HepG2 (cell line): ENCODE measurements around the gene GNB3. TPM values are rescaled to one million over a fixed set of nuclear protein-coding genes. Genes with fewer than 3 reads are reported as not detected.

Source experiments
- ARNTL ChIP-seq: sonication (generic); formaldehyde crosslinking; IDR thresholded peaks from 2 replicates; pipeline ENCODE4 v1.4.0; 2020; ENCODE audit warnings: mild to moderate bottlenecking, missing genetic modification reagents
- BHLHE40 ChIP-seq: IDR thresholded peaks from 2 replicates; pipeline ENCODE4 v1.6.1; 2011; ENCODE audit warnings: low read length, improper control_type of control experiment
- KDM5B ChIP-seq: sonication (generic); formaldehyde crosslinking; IDR thresholded peaks from 2 replicates; pipeline ENCODE4 v1.4.0; 2020; ENCODE audit warnings: missing genetic modification reagents, mild to moderate bottlenecking, borderline replicate concordance
- MAFK ChIP-seq, 2 experiments: IDR thresholded peaks in 1 of 2; conservative IDR thresholded peaks in 1 of 2; 2 replicates each; pipeline ENCODE4 v1.6.1; 2011; ENCODE audit warnings: improper control_type of control experiment in 2 of 2, low read length in 2 of 2
- NR2F1 ChIP-seq, 2 experiments: fragments of 450-650 bp in 1 of 2; formaldehyde crosslinking in 1 of 2; IDR thresholded peaks; 2 replicates each; pipeline versions ENCODE4 v1.5.0 to v1.6.1; 2016 to 2020; ENCODE audit warnings: mild to moderate bottlenecking in 1 of 2, missing compliant biosample characterization in 1 of 2, missing genetic modification reagents in 1 of 2, moderate library complexity in 1 of 2
- PHF5A ChIP-seq: IDR thresholded peaks from one replicate; pipeline ENCODE4 v1.6.1; 2018; ENCODE audit warnings: low read depth, missing genetic modification reagents; ENCODE audit not compliant: unreplicated experiment
- STAG1 ChIP-seq: sonication (generic); formaldehyde crosslinking; IDR thresholded peaks from 2 replicates; pipeline ENCODE4 v1.4.0; 2020; ENCODE audit warnings: missing genetic modification reagents
- TBP ChIP-seq: sonication (generic); formaldehyde crosslinking; IDR thresholded peaks from 2 replicates; pipeline ENCODE4 v1.5.0; 2020; ENCODE audit warnings: missing genetic modification reagents
- TBX2 ChIP-seq: sonication (generic); formaldehyde crosslinking; IDR thresholded peaks from 2 replicates; pipeline ENCODE4 v1.5.0; 2020; ENCODE audit warnings: missing genetic modification reagents, mild to moderate bottlenecking, borderline replicate concordance
- TOPORS ChIP-seq: sonication (generic); formaldehyde crosslinking; IDR thresholded peaks from 2 replicates; pipeline ENCODE4 v1.8.0; 2023; ENCODE audit warnings: mild to moderate bottlenecking, missing genetic modification reagents
- ZMAT3 ChIP-seq: sonication (generic); formaldehyde crosslinking; conservative IDR thresholded peaks from 2 replicates; pipeline ENCODE4 v1.7.0; 2021; ENCODE audit warnings: missing genetic modification reagents
- ZNF34 ChIP-seq: sonication (generic); formaldehyde crosslinking; IDR thresholded peaks from 2 replicates; pipeline ENCODE4 v1.4.0; 2020; ENCODE audit warnings: mild to moderate bottlenecking, missing genetic modification reagents, borderline replicate concordance
- ZNF549 ChIP-seq: sonication (generic); formaldehyde crosslinking; IDR thresholded peaks from 2 replicates; pipeline ENCODE4 v1.5.0; 2020; ENCODE audit warnings: missing genetic modification reagents
- ZNF552 ChIP-seq: sonication (generic); formaldehyde crosslinking; IDR thresholded peaks from 2 replicates; pipeline ENCODE4 v1.9.0; 2022; ENCODE audit warnings: missing genetic modification reagents, mild to moderate bottlenecking, borderline replicate concordance
- ZSCAN25 ChIP-seq: sonication (generic); formaldehyde crosslinking; IDR thresholded peaks from 2 replicates; pipeline ENCODE4 v1.8.0; 2022; ENCODE audit warnings: mild to moderate bottlenecking, missing genetic modification reagents
- polyA plus RNA-seq, 8 experiments: library from polyadenylated mRNA; depleted of rRNA in 3 of 8; stranded (reverse) in 7 of 8; unstranded in 1 of 8; fragments of >200 nt; fragmentation: Illumina TruSeq in 4 of 8; extraction: Trizol in 4 of 8; gene quantifications; 2 replicates each; pipeline versions ENCODE4 v1.2.1 to v1.2.3, GENCODE V29; 2011 to 2016; ENCODE audit warnings: low read depth in 4 of 8, missing spikeins in 1 of 8, mixed read lengths in 1 of 8; ENCODE audit not compliant: insufficient read depth in 1 of 8
- total RNA-seq, 5 experiments: library from RNA; depleted of rRNA; stranded (reverse); fragments of >200 nt; fragmentation: Illumina TruSeq; extraction: Trizol; gene quantifications; 2 replicates each; pipeline ENCODE4 v1.2.3, GENCODE V29; 2016; ENCODE audit warnings: low read depth in 1 of 5
- TF ChIP-seq, protein P1 (sequence below): sonication (generic); formaldehyde crosslinking; IDR thresholded peaks from 2 replicates; pipeline ENCODE4 v1.8.1; 2023; ENCODE audit warnings: mild to moderate bottlenecking, moderate library complexity, missing genetic modification reagents
- TF ChIP-seq, protein P2 (sequence below): sonication (generic); IDR thresholded peaks from 2 replicates; pipeline ENCODE4 v1.6.1; 2016; ENCODE audit warnings: low read depth, borderline replicate concordance
- TF ChIP-seq, protein P3 (sequence below): sonication (generic); formaldehyde crosslinking; IDR thresholded peaks from 2 replicates; pipeline ENCODE4 v1.8.0; 2022; ENCODE audit warnings: mild to moderate bottlenecking, missing genetic modification reagents, borderline replicate concordance
- TF ChIP-seq, protein P4 (sequence below): sonication (generic); formaldehyde crosslinking; IDR thresholded peaks from 2 replicates; pipeline ENCODE4 v1.4.0; 2020; ENCODE audit warnings: missing genetic modification reagents
- TF ChIP-seq, protein P5 (sequence below): sonication (generic); formaldehyde crosslinking; IDR thresholded peaks from 2 replicates; pipeline ENCODE4 v1.4.0; 2020; ENCODE audit warnings: mild to moderate bottlenecking, low read depth, missing genetic modification reagents

The GNB3 gene
- total and polyA plus RNA-seq, 2 of the 13 experiments (the other 11 are each of a cell fraction or from before 2014, with no cell fraction given) = 1.3 to 3.6 TPM

DNA sequence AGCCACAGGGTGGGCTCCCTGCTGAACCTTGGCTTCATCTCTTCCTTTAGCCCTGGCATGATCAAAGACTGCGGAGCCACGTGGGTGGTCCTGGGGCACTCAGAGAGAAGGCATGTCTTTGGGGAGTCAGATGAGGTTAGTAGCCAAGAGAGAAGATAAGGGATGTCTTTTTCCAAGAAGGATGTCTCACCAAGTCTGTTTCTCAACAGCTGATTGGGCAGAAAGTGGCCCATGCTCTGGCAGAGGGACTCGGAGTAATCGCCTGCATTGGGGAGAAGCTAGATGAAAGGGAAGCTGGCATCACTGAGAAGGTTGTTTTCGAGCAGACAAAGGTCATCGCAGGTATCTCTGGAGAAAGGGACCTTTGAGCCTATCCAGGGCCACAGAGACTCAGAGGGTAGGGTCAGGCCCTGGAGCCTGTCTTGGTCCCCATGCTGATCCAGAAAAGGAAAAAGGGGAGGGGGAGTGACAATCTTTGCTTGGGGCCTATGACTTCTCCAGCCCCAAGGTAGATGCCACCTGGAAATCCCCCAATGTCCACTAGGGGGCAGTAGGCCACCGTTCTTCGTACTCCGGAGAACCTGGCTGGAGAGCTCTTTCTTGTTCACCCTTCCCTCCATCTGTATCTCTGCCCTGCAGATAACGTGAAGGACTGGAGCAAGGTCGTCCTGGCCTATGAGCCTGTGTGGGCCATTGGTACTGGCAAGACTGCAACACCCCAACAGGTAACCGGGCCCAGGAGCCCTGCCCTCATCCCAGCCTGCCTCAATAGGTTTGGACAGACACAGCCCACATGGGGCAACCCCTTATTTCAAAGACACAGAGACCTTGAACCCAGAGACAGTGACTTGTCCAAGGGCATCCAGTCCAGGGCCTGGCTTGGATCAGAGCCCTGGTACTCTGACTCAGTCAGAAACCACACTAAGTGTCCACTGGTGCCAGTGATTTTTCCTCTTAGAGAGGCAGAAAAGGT, 28.6 kb downstream of the GNB3 start (continued):
- TF ChIP-seq TBX2 (0 out of 2 replicates have a peak, but pooled peaks have one; percentile 38), KDM5B (CRISPR knock-in tag) (no peak), ARNTL (0 out of 2 replicates have a peak, but pooled peaks have one; percentile 32), MAFK (conservative IDR thresholded peaks at IDR 0.05 in 1 of 2, IDR thresholded peaks at IDR 0.05 in 1 of 2; ENCODE audit: low read length in 2 of 2) (no peak), ZNF549 (CRISPR knock-in tag) (no peak), PHF5A (no peak), STAG1 (CRISPR knock-in tag) (peak; percentile 76), TOPORS (CRISPR knock-in tag) (no peak), BHLHE40 (no peak), ZSCAN25 (CRISPR knock-in tag) (0 out of 2 replicates have a peak, but pooled peaks have one; percentile 54), ZMAT3 (CRISPR knock-in tag) (no peak), ZNF34 (no peak), ZNF552 (CRISPR knock-in tag) (no peak), TBP (no peak), NR2F1 (CRISPR knock-in tag; IDR thresholded peaks at IDR 0.05) (no peak)
- TF ChIP-seq, protein P1, sequence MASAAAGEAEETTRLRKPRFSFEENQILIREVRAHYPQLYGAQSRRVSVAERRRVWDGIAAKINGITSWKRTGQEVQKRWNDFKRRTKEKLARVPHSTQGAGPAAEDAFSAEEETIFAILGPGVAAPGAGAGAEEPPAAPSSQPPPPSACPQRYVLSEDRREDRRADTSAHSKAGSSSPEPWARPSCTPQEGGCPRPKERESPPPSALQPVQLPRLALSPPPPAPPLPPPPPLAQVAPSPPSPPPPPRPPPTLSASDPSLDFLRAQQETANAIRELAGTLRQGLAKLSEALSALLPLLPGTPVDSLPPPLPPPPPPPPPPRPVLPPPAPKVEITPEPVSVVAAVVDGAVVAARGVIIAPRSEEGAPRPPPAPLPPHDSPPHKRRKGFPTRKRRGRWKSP (CRISPR knock-in tag) = peak; percentile 85
- TF ChIP-seq, protein P2, sequence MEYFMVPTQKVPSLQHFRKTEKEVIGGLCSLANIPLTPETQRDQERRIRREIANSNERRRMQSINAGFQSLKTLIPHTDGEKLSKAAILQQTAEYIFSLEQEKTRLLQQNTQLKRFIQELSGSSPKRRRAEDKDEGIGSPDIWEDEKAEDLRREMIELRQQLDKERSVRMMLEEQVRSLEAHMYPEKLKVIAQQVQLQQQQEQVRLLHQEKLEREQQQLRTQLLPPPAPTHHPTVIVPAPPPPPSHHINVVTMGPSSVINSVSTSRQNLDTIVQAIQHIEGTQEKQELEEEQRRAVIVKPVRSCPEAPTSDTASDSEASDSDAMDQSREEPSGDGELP = 0 out of 2 replicates have a peak, but pooled peaks have one; percentile 29
- TF ChIP-seq, protein P3, sequence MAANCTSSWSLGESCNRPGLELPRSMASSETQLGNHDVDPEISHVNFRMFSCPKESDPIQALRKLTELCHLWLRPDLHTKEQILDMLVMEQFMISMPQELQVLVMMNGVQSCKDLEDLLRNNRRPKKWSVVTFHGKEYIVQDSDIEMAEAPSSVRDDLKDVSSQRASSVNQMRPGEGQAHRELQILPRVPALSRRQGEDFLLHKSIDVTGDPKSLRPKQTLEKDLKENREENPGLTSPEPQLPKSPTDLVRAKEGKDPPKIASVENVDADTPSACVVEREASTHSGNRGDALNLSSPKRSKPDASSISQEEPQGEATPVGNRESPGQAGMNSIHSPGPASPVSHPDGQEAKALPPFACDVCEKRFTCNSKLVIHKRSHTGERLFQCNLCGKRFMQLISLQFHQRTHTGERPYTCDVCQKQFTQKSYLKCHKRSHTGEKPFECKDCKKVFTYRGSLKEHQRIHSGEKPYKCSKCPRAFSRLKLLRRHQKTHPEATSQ (CRISPR knock-in tag) = no peak
- TF ChIP-seq, protein P4, sequence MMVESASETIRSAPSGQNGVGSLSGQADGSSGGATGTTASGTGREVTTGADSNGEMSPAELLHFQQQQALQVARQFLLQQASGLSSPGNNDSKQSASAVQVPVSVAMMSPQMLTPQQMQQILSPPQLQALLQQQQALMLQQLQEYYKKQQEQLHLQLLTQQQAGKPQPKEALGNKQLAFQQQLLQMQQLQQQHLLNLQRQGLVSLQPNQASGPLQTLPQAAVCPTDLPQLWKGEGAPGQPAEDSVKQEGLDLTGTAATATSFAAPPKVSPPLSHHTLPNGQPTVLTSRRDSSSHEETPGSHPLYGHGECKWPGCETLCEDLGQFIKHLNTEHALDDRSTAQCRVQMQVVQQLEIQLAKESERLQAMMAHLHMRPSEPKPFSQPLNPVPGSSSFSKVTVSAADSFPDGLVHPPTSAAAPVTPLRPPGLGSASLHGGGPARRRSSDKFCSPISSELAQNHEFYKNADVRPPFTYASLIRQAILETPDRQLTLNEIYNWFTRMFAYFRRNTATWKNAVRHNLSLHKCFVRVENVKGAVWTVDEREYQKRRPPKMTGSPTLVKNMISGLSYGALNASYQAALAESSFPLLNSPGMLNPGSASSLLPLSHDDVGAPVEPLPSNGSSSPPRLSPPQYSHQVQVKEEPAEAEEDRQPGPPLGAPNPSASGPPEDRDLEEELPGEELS = no peak
- TF ChIP-seq, protein P5, sequence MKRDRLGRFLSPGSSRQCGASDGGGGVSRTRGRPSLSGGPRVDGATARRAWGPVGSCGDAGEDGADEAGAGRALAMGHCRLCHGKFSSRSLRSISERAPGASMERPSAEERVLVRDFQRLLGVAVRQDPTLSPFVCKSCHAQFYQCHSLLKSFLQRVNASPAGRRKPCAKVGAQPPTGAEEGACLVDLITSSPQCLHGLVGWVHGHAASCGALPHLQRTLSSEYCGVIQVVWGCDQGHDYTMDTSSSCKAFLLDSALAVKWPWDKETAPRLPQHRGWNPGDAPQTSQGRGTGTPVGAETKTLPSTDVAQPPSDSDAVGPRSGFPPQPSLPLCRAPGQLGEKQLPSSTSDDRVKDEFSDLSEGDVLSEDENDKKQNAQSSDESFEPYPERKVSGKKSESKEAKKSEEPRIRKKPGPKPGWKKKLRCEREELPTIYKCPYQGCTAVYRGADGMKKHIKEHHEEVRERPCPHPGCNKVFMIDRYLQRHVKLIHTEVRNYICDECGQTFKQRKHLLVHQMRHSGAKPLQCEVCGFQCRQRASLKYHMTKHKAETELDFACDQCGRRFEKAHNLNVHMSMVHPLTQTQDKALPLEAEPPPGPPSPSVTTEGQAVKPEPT (CRISPR knock-in tag) = no peak
